HG03558 (cell line): ENCODE data around the gene CASZ1.

Experiments
- ATAC-seq: cut with Tn5 transposase; IDR thresholded peaks from one replicate; pipeline ENCODE4 v1.9.1; 2021; ENCODE audit warnings: moderate number of reproducible peaks; ENCODE audit not compliant: unreplicated experiment; ENCODE audit errors: extremely low read depth

Gene CASZ1

DNA sequence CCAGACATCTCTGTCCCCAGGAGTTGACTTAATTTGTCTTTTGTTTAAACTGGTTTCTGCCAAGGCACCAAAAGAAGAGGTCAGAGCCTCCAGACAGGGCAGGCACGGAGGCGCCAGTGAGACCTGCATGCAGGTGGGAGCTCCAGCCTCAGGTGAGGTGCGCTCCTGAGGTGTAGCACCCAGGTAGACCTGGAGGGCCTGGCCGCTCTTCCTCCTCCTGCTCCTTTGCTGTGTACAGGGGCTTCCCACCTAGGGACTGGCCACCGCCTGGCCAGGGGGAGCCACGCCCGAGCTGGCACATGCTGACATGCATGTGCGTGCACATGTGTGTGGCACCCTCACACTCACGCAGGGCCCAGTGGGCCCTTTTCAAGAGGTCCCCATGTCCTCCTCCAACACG is 163.0 kb downstream of the CASZ1 start:
- ATAC-seq: no peak

DNA sequence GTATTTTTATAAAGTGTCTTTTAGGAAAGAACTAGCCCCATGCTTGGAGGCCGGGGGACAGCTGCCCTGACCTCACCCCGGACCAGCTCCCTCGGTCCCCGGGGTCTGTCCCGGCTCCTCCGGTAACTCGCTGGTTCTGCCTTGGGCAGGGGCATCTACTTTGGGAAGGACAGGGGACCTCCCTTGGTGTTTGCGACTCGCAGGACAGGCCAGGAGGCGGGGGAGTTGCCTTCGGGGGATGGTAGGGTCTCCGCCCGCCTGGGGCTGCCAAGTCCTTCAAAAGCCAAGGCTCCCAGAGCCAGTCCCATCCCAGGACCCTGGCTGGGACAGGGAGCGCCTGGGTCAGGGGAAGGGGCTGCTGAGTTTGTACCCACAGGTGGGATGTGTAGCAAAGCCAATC is 163.8 kb downstream of the CASZ1 start:
- ATAC-seq: no peak

DNA sequence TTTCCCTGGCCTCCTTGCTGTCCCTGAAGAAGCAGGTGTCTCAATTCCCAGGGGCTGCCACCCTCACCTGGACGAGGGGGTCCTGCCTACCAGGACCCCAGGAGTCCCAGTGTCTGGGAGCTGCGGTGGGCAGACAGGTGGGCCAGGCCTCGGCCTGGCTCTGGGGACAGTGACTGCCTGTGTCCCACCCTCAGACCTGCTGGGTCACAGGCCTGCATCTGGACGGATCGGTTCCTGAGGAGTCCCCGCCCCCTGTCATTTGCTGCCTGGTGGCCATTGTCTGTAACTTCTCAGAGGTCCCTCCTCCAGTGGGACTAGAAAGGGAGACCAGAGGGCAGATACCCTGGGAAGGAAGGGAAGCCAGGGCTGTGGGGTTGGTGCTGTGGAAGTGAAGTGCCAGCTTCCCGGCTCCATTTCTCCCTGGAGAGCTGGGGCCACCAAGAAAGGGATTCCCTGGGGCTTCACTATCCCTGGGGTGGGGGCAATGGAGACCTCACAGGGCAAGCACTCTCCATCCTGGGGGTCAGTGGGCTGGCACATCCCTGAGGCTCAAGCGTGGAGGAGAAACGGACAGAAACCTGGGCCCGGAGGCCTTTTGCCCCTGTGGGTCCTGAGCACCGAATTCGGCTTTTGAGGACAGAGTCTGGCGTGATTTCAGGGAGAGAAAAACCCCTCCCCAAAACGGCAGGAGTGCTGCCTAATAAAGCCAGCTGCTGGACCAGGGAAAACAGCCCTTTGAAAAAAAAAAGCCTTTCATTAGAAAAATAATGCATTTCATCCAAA is 164.4 kb downstream of the CASZ1 start:
- no peak for ATAC-seq

DNA sequence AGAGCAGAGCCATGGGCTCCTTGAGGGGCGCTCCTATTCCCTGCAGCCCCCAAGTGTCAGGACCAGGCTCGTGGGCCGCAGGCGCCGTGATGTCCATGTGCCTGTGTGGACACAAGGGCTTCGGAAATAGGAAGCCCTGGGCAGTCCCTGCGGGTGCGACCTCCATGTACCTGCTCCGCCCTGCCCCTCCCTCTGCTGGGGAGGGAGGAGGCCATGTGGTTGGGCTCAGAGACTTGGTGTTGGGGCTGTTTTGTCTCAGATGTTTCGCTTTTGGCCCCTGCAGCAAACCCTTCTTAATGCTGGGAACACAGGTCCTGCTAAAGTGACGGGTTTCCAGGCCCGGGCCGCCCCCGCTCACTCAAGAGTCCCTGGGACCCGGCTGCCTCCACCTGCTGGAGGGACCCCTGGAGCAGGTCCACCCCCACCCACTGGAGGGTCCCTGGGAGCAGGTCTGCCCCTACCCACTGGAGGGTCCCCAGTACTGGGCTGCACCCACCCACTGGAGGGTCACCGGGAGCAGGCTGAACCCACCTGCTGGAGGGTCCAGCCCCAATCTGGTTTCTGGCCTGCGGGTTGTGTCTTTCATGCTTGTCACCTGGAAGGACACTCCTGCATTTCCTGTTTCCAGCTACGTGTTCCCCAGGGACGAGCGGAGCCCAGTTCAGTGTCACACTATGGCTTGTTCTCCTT is 165.2 kb downstream of the CASZ1 start:
- ATAC-seq: no peak

DNA sequence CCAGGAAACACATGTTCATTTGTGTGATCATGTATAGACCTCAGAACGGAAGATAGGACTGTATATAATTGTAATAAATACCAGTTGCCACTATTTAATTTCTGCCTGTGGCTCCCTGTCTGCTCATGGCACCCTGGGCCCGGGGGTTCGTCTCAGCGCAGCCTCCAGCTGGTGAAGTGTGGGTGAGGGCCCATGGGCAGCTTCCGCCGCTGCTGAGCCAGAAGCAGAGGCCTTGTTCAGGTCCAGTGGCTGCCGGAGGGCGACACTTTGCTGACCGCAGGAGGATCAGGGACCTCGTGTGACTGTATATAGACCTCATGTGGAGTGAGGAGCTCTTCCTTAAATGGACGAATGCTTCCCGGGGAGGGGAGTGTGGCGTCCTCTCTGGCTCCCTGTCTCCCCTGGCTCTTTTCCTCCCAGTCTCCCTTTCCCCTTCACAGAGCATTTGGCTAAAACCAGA is 165.8 kb downstream of the CASZ1 start:
- ATAC-seq: no peak

DNA sequence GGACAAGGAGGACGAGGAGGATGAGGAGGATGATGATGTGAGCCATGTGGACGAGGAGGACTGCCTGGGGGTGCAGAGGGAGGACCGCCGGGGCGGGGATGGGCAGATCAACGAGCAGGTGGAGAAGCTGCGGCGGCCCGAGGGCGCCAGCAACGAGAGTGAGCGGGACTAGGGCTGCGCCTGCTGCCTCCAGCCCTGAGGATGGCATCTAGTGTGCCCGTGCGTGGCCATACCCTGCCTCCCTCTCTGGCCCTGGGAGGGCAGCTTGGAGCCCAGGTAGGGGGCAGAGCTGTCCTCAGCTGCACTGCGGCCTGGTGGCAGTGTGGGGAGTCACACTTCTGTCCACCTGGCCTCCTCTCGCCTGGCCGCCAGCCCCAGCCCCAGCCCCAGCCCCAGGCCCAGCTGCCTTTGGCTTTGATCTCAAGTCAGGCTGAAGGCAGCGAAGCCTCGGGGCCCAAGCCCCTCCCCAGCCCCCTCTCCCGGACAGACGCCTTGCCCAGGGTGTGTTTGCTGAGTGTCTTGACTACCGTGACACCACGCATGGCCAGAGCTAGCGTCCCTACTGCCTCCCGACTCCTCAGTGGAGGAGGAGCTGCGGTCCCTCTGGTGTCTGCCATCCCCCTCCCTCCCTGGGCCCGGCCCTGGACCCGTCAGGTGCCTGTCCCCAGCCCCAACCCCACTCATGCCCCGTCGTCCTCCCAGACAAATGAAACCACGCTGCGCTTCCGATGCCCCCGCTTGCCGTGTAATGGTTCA is 166.5 kb downstream of the CASZ1 start:
- ATAC-seq: no peak

DNA sequence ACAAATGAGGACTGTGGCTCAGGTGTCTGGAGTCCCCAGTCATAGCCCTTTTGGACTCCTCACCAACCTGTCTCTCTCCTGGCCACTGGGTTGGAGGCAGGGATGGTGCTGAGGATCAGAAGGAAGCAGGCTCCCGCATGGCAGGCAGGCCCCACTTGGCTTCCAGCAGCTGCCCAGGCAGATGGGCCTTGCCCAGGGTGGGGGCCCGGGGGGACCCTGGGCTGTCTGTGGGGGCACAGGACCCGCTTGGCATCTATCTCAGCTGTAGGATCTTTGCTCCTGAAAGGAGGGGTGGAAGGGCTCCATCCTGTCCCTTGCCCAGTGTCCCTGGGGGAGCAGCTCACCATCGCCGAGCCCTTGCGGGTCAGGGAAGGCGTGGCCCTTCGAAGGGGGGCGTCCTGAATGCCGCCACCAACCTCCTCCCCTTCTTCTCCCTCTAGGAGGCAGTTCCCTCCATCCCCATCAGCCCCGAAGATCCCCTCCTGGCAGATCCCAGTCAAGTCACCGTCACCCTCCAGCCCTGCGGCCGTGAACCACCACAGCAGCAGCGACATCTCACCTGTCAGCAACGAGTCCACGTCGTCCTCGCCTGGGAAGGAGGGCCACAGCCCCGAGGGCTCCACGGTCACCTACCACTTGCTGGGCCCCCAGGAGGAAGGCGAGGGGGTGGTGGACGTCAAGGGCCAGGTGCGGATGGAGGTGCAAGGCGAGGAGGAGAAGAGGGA is 167.2 kb downstream of the CASZ1 start:
- no peak for ATAC-seq

DNA sequence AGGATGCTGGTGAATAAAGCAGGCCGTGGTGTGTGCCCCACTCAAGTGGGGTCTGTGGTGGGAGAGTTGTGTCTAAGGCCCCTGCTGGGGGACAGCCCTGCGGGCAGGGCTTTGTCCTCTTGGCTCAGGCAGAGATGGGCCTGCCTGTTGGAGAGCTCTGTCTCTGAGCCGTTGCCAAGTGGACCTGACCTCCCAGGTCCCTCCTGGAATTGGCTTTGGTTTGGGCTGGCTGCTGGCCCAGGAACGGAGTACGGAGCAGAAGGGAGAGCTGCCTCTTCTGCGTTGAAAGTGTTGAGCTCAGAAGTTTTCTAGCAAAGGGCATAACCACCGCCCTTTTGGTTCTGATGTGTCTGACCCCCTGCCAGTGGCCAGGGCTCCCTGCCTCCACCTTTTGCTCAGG is 167.8 kb downstream of the CASZ1 start:
- ATAC-seq: no peak

DNA sequence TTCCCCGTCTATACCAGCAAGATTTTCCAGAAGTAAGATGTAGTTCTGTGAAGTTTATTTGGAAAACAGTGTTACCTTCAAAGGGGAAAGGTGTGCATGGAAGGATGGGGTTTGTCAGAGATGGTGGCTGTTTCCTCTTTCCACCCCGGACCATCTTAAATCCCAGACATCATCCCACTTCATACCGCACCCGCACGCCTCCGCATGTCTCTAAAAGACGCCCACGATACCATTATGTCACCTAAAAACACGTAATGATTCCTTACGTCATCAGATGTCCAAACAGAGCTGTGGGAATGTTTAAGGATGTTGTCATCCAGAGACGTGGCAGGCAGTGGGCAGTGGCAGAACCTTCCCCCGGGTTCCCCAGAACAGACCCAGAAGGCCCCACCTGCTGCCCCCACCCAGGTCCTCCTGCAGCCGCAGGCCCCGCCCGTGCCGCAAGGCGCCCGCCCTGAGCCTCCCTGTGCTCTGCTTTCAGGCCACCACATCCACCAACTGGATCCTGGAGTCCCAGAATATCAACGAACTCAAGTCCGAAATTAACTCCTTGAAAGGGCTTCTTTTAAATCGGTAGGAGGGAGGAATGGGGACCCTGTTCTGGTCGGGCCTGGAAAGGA is 169.5 kb downstream of the CASZ1 start:
- ATAC-seq: no peak

DNA sequence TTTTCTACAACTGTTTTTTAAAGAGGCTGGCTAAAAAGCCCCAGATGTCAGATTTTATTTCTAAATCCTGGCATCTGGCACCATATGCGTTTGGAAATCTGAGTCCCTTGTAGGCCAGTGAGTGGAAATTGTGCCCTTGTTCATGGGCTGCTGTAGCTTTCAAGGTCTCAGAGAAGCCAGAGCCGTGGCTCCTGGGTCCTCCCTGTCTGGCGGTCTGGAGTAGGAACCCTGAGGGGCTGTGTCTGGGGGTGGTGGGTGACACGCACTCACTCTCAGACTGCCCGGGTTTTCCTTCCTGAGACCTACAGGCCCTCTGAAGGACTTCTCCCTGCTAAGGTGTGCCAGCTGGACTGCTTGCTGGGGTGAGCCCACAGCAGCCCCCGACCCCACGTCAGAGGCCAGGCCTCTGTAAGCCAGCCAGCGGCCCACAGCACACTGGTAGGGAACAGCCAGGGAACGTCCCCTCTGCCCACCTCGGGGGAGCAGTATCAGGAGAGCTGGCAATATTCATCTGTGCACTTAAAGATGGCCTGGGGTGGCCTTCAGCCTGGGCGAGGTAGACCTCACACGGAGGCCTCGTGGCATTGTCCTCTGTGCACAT is 170.2 kb downstream of the CASZ1 start:
- ATAC-seq: no peak

DNA sequence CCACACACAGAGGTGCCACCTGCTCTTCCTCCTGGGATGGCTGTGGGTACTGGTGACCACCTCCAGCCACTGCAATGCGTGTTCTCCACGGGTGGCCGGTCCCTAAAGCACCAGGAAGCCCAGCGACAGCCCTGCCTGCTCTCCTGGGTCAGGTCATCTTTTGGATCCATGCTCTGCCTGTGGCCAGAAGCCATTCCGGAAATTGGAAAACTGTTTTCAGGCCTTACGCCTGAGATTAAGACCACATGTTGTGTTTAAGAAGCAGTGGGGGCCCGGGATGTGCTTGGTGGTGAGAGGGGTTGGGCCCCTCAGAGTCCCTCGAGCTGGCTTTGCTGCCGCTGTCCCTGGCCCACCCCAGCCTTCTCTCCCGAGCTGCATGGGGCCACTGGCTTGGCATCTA is 170.9 kb downstream of the CASZ1 start:
- ATAC-seq: no peak

DNA sequence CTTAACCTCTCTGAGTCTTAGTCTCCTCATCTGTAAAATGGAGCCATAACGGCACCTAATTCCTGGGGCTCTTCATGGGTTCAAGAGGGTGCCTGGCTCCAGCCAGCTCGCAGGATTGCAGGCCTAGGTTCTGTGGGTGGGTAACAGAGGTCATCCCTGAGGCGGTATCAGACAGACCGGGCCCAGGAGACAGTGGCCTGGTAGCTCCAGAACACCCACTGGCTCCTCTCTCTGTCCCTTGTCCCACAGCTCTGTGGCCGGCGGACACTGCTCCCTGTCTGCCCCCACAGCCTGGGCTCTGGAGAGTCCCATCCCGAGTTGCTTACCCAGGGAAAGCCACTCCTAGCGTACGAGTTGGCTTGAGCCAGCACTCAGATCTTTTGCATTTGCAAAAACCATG is 171.4 kb downstream of the CASZ1 start:
- no peak for ATAC-seq

DNA sequence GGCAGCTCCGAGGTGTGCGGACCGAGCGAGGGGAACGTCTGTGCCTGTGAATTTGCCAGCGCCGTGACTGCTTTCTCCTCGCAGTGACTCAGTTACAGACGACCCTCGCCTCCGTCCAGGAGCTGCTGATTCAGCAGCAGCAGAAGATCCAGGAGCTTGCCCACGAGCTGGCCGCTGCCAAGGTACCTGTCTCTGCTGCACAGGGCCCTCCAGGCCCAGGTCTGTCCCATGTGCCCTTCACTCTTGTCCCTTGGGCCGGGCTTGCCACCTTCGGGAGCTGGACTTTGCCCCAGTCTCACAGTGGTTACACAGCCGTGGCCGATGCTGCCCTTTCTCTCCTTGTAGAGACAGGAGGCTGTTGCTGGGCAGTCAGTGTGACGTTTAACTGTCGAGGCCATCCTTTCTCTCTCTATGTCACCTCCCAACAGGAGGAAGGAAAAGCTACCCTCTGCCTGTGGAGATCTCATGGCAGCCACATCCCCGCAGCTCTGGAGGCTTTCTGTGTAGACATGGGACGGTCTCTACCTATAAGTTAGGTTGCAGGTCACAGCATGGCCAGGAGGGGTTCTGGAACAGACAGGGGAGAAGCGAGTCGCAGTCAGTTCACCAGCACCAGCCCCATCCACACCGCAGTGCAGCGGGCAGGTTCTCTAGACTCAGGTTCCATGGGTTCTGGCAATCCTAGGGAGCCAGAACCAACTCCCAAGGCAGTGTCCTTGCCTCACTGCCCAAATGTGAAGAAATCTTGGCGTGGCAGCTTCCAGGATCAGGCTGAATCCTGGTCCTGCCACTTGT is 172.0 kb downstream of the CASZ1 start:
- ATAC-seq: no peak

DNA sequence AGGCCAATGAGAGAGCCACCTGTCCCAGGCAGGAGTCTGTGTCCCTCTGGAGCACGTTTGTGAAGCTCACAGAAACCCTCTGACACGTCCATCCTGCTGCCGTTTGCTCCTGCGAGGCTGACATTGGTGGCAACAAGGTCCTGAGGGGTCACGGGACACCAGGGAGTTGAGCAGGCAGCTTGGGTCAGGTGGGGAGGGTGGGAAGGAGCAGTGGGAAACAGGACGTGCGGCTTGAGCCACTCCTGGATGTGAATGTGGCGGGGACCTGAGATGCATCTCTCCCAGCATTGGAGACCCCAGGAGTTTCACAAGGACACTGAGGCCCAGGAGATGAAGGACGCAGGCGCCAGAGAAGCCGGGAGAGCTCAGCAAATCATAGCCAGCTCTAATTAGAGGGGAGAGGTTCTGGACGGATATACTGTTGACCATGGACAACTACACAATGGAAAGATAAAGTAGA is 172.7 kb downstream of the CASZ1 start:
- ATAC-seq: no peak

DNA sequence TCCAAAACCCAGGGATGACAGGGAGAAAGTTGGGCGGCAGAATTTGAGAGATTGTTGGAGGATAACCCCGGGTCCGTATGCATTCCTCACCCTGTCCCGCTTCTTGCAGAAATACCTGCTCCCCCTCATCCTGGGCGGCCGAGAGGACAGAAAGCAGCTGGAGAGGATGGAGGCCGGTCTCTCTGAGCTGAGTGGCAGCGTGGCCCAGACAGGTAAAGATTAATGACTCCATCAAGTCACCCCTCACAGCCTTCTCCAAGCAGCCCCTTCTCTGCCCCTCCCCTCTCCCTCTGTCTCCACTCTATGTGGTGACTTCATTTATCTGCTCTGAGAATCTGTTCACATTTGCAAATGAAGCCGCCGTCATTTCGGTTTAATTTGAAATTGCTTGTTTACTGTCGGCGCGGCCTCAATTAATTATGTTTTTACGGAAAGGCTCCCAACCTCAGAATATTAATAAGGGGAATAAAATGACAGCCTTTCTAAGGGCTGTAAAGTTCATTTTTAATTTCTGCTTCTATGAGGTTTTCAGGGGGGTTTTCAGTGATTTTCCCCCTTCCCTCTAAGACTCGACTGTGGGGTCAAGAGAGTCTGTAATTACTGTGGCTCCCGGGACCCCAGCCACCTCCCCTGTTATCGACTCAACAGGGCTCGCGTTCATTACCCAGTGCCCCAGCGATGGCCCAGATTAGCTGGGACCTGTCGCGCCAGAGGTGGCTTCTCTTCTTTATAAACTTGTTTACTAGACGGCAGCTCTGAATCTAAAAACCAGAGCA is 173.3 kb downstream of the CASZ1 start:
- ATAC-seq: no peak

DNA sequence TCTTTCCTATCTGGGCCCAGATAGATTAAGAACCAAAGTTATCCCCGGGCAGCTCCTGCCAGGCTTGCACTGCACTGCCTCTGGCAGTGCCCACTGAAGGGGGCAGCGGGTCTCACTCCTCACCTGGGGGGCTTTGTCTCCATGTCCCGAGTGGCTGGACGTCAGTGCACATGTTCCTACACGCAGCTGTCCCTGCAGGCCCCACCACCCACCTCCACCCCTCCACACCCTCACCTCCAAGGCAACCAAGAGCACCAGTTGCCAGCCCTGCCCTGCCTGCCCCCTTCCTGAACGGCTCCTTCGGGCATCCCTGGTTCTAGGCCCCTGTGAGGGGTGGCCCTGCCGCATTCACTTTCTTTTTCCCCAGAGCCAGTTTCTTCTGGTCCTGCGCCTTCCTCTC is 174.5 kb downstream of the CASZ1 start:
- no peak for ATAC-seq

DNA sequence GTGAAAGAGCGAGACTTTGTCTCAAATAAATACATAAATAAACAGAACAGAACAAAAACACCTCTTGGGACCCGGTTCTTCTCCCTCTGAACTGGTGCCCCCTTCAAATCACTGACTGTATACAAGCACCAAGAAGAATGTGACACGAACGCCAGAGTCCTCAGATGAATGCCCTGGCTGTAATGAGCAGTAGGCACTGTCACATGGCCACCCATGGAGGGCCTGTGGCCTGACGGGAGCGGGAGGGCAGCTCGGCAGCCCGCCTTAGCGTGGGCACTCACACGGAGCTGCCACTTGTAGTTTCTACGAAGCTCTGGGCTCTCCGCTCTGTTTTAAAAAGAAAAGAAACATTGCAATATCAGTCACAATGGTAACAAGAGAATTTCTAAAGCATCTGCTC is 175.7 kb downstream of the CASZ1 start:
- ATAC-seq: no peak
